Body of pancreas (tissue), 4 donors: Measurements from ENCODE around the gene RASA3.

Experiments
- POLR2A ChIP-seq, 3 donors: fragments of 450-650 bp; IDR thresholded peaks; one replicate each; pipeline ENCODE4 v1.6.1; 2016; ENCODE audit warnings: antibody characterized with exemption in 3 of 3, mild to moderate bottlenecking in 2 of 3
- TF ChIP-seq, protein P1 (sequence below), 7 experiments: fragments of 450-650 bp in 4 of 7; fragments of 200-600 bp in 3 of 7; sonication (generic) in 3 of 7; IDR thresholded peaks; one replicate each; pipeline ENCODE4 v1.5.1; 2016 to 2019; ENCODE audit warnings: antibody characterized with exemption in 7 of 7

DNA sequence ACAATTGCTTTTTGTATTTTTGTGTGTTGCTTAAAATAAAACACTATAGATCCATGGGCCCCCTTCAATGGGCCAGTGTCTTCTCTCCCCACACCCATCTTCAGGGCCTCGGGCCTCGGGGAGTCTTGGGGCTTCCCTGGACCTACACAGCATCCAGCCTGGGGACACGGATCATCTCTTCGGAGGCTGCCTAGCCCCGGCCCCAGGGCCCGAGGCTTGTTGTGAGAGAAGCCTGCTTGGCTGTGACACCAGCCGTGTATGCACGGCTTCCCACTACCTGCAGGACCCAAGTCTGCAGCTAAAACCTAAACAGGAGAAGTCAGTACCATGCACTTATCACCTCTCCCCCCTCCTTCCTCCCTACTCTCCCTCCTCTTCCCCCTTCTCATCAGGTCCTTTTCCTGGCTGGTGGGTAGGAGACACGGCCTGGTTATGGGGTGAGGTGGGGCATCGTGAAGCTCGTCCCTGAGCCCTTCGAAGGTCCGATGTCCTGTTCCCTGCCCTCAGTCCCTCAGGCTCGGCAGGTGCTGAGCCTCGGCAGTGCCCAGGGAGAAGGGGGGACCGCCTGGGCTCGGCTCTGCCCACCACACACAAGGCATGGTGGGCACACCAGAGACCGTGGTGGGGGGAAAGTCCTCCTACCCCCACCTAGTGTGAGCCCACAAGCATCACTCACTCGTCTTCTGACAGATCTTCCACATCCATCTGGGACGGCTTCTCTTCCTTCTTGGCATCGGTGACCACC lies 168.0 kb downstream of the RASA3 start:
- TF ChIP-seq, protein P1, sequence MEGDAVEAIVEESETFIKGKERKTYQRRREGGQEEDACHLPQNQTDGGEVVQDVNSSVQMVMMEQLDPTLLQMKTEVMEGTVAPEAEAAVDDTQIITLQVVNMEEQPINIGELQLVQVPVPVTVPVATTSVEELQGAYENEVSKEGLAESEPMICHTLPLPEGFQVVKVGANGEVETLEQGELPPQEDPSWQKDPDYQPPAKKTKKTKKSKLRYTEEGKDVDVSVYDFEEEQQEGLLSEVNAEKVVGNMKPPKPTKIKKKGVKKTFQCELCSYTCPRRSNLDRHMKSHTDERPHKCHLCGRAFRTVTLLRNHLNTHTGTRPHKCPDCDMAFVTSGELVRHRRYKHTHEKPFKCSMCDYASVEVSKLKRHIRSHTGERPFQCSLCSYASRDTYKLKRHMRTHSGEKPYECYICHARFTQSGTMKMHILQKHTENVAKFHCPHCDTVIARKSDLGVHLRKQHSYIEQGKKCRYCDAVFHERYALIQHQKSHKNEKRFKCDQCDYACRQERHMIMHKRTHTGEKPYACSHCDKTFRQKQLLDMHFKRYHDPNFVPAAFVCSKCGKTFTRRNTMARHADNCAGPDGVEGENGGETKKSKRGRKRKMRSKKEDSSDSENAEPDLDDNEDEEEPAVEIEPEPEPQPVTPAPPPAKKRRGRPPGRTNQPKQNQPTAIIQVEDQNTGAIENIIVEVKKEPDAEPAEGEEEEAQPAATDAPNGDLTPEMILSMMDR (IDR thresholded peaks at IDR 0.05): no peak
- TF ChIP-seq POLR2A (IDR thresholded peaks at IDR 0.05): no peak
